Thoracic aorta (tissue), 2 donors: ENCODE measurements around the gene TMEM51. TPM values are rescaled to one million over a fixed set of nuclear protein-coding genes. Genes with fewer than 3 reads are reported as not detected.

Source experiments
- ATAC-seq: fragments of 150-250 bp; one replicate; pipeline ENCODE4 v1.8.0; 2017; ENCODE audit warnings: low read depth; ENCODE audit not compliant: insufficient number of reproducible peaks, low FRiP score
- DNase-seq: peaks from one replicate; pipeline ENCODE4 v3.0.0-alpha.2; 2020; ENCODE audit warnings: low spot score
- H3K27ac ChIP-seq, 2 donors: fragments of 200-600 bp; sonication (generic); 1 replicate in 1 of 2; 2 replicates in 1 of 2; pipeline ENCODE4 v1.5.1; 2016; ENCODE audit warnings: mild to moderate bottlenecking in 2 of 2, moderate library complexity in 2 of 2
- H3K27me3 ChIP-seq: fragments of 200-600 bp; sonication (generic); replicated peaks from 2 replicates; pipeline ENCODE4 v1.6.0; 2016; ENCODE audit warnings: mild to moderate bottlenecking; ENCODE audit not compliant: insufficient read depth
- H3K36me3 ChIP-seq: fragments of 200-600 bp; sonication (generic); one replicate; pipeline ENCODE4 v1.5.1; 2016
- H3K4me1 ChIP-seq, 2 donors: fragments of 200-600 bp; sonication (generic); 1 replicate in 1 of 2; 2 replicates in 1 of 2; pipeline versions ENCODE4 v1.5.1 to v1.6.0; 2016; ENCODE audit warnings: low read depth in 2 of 2, mild to moderate bottlenecking in 1 of 2; ENCODE audit not compliant: control insufficient read depth in 1 of 2
- H3K4me3 ChIP-seq: fragments of 200-600 bp; sonication (generic); 2 replicates; pipeline ENCODE4 v1.5.1; 2016; ENCODE audit warnings: mild to moderate bottlenecking
- H3K9me3 ChIP-seq: fragments of 200-600 bp; sonication (generic); 2 replicates; pipeline ENCODE4 v1.5.1; 2016
- total RNA-seq, 2 donors: library from RNA; depleted of rRNA; stranded (reverse); fragments of >200 nt; gene quantifications; one replicate each; pipeline versions ENCODE4 v1.1.0 to v1.2.3, GENCODE V29; 2016
- TF ChIP-seq, protein P1 (sequence below): fragments of 200-600 bp; sonication (generic); IDR thresholded peaks from one replicate; pipeline ENCODE4 v1.5.1; 2019; ENCODE audit warnings: antibody characterized with exemption

Gene TMEM51
- total RNA-seq, 2 donors from 2014 or later = 2.0 to 5.9 TPM

DNA sequence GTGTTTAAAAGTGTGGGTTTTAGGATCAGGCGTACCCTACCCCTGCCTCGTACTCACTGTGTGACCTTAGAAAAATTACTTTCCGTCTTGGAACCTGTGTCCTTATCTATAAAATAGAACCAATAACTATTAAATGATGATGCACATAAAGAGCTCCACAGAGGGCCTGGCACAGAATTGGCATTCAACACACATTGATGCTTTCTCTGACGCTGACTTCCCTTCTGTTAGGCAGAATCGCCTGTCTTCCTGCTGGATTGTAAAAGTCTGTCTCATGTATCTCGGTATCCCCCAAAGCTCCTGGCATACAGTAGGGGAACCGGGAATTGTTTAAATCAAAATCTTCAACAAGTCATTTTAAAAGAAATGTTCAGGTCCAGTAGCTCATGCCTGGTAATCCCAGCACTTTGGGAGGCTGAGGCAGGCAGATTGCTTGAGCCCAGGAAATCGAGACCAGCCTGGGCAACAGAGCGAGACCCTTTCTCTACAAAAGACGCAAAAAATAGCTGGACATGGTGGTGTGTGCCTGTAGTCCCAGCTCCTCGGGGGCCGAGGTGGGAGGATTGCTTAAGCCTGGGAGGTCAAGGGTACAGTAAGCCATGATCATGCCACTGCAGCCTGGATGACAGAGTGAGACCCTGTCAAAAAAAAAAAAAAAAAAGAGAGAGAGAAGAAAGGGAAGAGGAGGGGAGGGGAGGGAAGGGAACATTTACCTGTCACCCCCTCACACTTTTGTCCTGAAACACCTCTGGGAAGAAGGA, 52.2 kb downstream of the TMEM51 start:
- Histone ChIP-seq H3K4me1 (peaks cover 18 to 58% of the 10 kb centered on the region in 2 donors), H3K27ac (no peak overlapping the region), H3K4me3 (no peak overlapping the region), H3K9me3 (no peaks in the 10 kb centered on the region), H3K27me3 (no peaks in the 10 kb centered on the region), H3K36me3 (no peaks in the 10 kb centered on the region)
- DNase-seq (no peak), ATAC-seq (no peak)
- TF ChIP-seq, protein P1, sequence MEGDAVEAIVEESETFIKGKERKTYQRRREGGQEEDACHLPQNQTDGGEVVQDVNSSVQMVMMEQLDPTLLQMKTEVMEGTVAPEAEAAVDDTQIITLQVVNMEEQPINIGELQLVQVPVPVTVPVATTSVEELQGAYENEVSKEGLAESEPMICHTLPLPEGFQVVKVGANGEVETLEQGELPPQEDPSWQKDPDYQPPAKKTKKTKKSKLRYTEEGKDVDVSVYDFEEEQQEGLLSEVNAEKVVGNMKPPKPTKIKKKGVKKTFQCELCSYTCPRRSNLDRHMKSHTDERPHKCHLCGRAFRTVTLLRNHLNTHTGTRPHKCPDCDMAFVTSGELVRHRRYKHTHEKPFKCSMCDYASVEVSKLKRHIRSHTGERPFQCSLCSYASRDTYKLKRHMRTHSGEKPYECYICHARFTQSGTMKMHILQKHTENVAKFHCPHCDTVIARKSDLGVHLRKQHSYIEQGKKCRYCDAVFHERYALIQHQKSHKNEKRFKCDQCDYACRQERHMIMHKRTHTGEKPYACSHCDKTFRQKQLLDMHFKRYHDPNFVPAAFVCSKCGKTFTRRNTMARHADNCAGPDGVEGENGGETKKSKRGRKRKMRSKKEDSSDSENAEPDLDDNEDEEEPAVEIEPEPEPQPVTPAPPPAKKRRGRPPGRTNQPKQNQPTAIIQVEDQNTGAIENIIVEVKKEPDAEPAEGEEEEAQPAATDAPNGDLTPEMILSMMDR = no peak

DNA sequence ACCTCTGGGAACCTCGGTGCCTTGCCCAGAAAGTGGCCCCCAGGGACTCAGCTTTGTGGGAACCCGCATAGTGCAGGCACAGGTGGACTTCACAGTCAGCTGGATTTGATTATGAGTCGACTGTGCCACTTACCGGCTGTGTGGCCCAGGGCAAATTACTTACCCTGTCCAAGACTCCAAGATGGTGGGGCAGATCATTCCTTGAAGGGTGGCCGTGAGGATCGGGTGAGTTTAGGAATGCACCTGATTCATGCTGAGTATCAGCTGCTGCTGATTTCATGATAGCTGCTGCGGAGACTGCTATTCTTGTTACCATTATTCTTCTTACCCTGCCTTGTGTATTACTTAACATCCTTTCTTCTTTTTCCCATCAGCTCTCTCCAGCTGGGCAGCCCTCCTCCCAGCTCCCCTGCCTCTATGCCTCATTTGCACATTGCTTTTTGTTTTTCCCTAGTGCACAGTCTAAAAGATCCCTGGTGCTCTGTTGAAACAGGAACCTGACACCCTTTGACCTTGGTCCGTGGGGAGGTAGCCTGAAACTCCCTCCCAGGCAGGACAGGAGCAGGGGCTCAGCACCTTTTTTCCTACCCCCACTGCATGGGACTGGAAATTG, 53.0 kb downstream of the TMEM51 start:
- DNase-seq (no peak), ATAC-seq (no peak)
- no peaks in the 10 kb centered on the region for H3K27me3 ChIP-seq
- H3K9me3 ChIP-seq = no peaks in the 10 kb centered on the region
- H3K27ac ChIP-seq = no peak overlapping the region
- no peaks in the 10 kb centered on the region for H3K36me3 ChIP-seq
- H3K4me3 ChIP-seq = peak overlapping the region; percentile 39
- TF ChIP-seq, protein P1 = no peak
- H3K4me1 ChIP-seq = peaks cover 25 to 61% of the 10 kb centered on the region in 2 donors

DNA sequence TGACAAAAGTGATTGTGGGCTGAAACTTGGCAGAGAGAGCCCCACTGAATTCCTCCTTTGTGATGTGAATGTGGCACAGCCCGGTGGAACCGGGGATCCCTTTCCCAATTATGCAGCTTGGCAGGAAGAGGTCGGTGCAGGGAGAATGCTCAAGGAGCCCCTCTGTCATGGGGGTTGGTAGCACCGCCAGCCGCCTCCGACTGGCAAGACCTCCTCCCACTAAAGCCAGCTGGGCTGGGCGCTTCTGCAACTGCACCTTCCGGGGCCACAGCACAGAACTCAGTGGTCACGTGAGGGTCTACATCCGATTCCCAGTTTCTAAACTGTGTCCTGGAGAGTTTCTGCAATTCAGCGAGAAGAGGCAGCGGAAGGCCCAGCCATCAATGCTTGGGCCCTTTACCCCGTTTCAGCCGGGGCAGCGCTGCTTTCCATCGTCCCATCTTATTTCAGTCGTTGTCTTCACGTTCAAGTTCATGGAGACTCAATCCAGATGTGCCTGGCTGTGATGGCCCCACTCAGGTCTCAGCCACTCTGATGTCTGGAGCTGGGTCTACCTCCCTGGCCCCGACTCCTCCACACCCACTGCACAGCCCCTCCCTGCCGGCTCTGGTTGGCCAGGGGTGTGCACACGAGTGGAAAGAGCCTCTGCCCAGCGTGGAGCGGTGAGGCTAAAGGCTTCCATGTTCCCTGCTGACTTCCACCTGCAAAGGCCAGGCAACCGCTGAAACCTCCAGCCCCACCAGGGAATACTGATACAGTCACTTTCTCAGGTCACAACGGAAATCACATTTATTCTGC, 53.7 kb downstream of the TMEM51 start:
- Histone ChIP-seq H3K9me3 (no peaks in the 10 kb centered on the region), H3K36me3 (no peaks in the 10 kb centered on the region), H3K27ac (no peak overlapping the region), H3K4me1 (peaks cover 27 to 61% of the 10 kb centered on the region in 2 donors), H3K4me3 (peak overlapping the region; percentile 39), H3K27me3 (no peaks in the 10 kb centered on the region)
- DNase-seq (no peak), ATAC-seq (no peak)
- TF ChIP-seq, protein P1 = no peak

DNA sequence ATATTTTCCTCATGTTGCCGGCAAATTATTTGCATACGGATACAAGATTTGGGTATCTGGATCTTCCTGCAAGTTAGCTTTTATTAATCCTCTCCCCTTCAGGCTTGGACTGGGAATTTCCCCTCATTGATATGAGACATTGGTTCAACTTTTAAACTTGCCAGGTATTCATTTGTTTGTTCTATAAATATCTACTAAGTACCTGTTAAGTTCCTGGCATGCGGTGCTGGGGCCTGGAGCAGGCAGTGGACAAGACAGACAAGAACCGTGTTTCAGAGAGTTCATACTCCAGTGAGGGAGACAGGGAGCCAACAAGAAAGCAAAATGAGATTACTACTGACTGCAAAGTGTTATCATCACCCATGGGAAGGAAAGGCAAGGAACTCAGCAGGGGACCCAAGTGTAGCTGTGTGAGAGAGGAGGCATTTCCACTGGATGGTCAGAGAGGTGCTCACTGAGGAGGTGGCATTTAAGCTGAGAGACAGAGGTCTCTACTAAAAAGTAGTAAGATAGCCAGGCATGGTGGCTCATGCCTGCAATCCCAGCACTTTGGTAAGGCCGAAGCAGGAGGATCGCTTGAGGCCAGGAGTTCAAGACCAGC, 54.4 kb downstream of the TMEM51 start:
- TF ChIP-seq, protein P1 = no peak
- Histone ChIP-seq H3K9me3 (no peaks in the 10 kb centered on the region), H3K36me3 (no peaks in the 10 kb centered on the region), H3K27me3 (no peaks in the 10 kb centered on the region), H3K4me3 (no peak overlapping the region), H3K27ac (no peak overlapping the region), H3K4me1 (peaks cover 34 to 65% of the 10 kb centered on the region in 2 donors)
- ATAC-seq = no peak
- no peak for DNase-seq
